K562 (cell line): Measurements from ENCODE around the gene LETM1. TPM values are rescaled to one million over a fixed set of nuclear protein-coding genes. Genes with fewer than 3 reads are reported as not detected.

Experiments used
- ATAC-seq: fragments of 200-7000 bp; cut with Tn5 transposase; 3 replicates; pipeline ENCODE4 v1.9.1; 2020; ENCODE audit warnings: moderate library complexity
- BruUV-seq: library from RNA; stranded (reverse); fragments of 400-500 nt; replicated peaks from 2 replicates; lab custom pipeline; 2021; lab: Mats Ljungman, UMichigan
- CTCF ChIA-PET: fragments of 300-600 bp; formaldehyde crosslinking; extraction: SDS; loops from one replicate; lab custom pipeline; 2021; ENCODE audit warnings: low intra/inter-chr PET ratio; lab: Yijun Ruan, JAX
- POLR2A ChIA-PET: fragments of 300-600, 350-650 bp; sonication (Branson Sonifier 250); formaldehyde crosslinking; extraction: SDS; loops from one replicate; lab custom pipeline; 2021; ENCODE audit warnings: antibody characterized with exemption, inconsistent platforms; lab: Yijun Ruan, JAX
- DNase-seq, 4 experiments: peaks; one replicate each; pipeline versions ENCODE4 v3.0.0 to v3.0.0-alpha.2; 2011 to 2018; ENCODE audit warnings: low spot score in 3 of 4, mixed read lengths in 3 of 4; ENCODE audit errors: extremely low read depth in 1 of 4
- FAIRE-seq: peaks from 2 replicates; lab custom pipeline; 2011; peaks lifted over from hg19 to GRCh38; lab: Jason Lieb, UNC
- H2AFZ ChIP-seq: 2 replicates; pipeline ENCODE4 v1.6.0; 2011; ENCODE audit warnings: low read depth, low read length, control low read depth, inconsistent platforms
- H3K27ac ChIP-seq: fragments of 200-600 bp; 3 replicates; pipeline ENCODE4 v1.8.0; 2011; ENCODE audit warnings: low read depth, mild to moderate bottlenecking, control low read depth, inconsistent platforms, low read length, moderate library complexity, mixed read lengths; ENCODE audit errors: extremely low read depth
- H3K27me3 ChIP-seq, 2 experiments: fragments of 300-600 bp in 1 of 2; 2 replicates in 1 of 2; 3 replicates in 1 of 2; pipeline versions ENCODE4 v1.6.0 to v1.8.0; 2011; ENCODE audit warnings: inconsistent platforms in 2 of 2, low read length in 2 of 2, mild to moderate bottlenecking in 1 of 2, mixed read lengths in 1 of 2, moderate library complexity in 1 of 2; ENCODE audit not compliant: control insufficient read depth in 2 of 2, insufficient read depth in 2 of 2
- H3K36me3 ChIP-seq: fragments of 300-600 bp; 3 replicates; pipeline ENCODE4 v1.8.0; 2011; ENCODE audit warnings: mild to moderate bottlenecking, low read length, inconsistent platforms; ENCODE audit not compliant: control insufficient read depth, insufficient read depth
- H3K4me1 ChIP-seq, 2 experiments: fragments of 200-600 bp in 1 of 2; replicated peaks in 1 of 2; 2 replicates in 1 of 2; 3 replicates in 1 of 2; pipeline versions ENCODE4 v1.5.1 to v1.8.0; 2011; ENCODE audit warnings: inconsistent platforms in 2 of 2, low read length in 2 of 2, mild to moderate bottlenecking in 1 of 2, mixed read lengths in 1 of 2, moderate library complexity in 1 of 2; ENCODE audit not compliant: control insufficient read depth in 2 of 2, insufficient read depth in 2 of 2
- H3K4me2 ChIP-seq: 2 replicates; pipeline ENCODE4 v1.6.1; 2011; ENCODE audit warnings: low read length, control low read depth, inconsistent platforms, mixed read lengths; ENCODE audit not compliant: insufficient read depth
- H3K4me3 ChIP-seq: fragments of 200-600 bp; sonication (generic), shearing (Covaris generic); 2 replicates; pipeline ENCODE4 v1.5.1; 2016; ENCODE audit warnings: control low read depth, inconsistent platforms
- H3K79me2 ChIP-seq: fragments of 200-600 bp; 3 replicates; pipeline ENCODE4 v1.8.0; 2011; ENCODE audit warnings: low read length, inconsistent platforms; ENCODE audit not compliant: control insufficient read depth, insufficient read depth
- H3K9ac ChIP-seq, 2 experiments: 2 replicates each; pipeline versions ENCODE4 v1.6.0 to v1.6.1; 2011; ENCODE audit warnings: low read depth in 2 of 2, low read length in 2 of 2, control low read depth in 1 of 2, inconsistent platforms in 1 of 2, mild to moderate bottlenecking in 1 of 2, mixed read lengths in 1 of 2; ENCODE audit not compliant: insufficient read depth in 1 of 2
- H3K9me1 ChIP-seq: one replicate; pipeline ENCODE4 v1.6.0; 2011; ENCODE audit warnings: inconsistent platforms, mild to moderate bottlenecking, low read length, moderate library complexity; ENCODE audit not compliant: control insufficient read depth, insufficient read depth
- H3K9me3 ChIP-seq: replicated peaks from 2 replicates; pipeline ENCODE4 v1.5.1; 2011; ENCODE audit warnings: low read depth, low read length, inconsistent platforms; ENCODE audit not compliant: control insufficient read depth, insufficient read depth
- H4K20me1 ChIP-seq: replicated peaks from 2 replicates; pipeline ENCODE4 v1.6.1; 2011; ENCODE audit warnings: low read length, inconsistent platforms, mixed read lengths; ENCODE audit not compliant: control insufficient read depth, insufficient read depth
- BACH1 ChIP-seq: fragments of 200-800 bp; sonication (Bioruptor generic); IDR thresholded peaks from 2 replicates; pipeline ENCODE4 v1.6.1; 2016; ENCODE audit warnings: missing genetic modification characterization, missing compliant biosample characterization
- CREM ChIP-seq: IDR thresholded peaks from 2 replicates; pipeline ENCODE4 v1.6.1; 2014; ENCODE audit warnings: antibody characterized with exemption, low read depth
- FOXO4 ChIP-seq: fragments of 450-650 bp; formaldehyde crosslinking; IDR thresholded peaks from 2 replicates; pipeline ENCODE4 v1.4.0; 2020; ENCODE audit warnings: mild to moderate bottlenecking, moderate library complexity
- HDAC1 ChIP-seq, 2 experiments: fragments of 450-650 bp; IDR thresholded peaks; 2 replicates each; pipeline ENCODE4 v1.6.1; 2016 to 2017; ENCODE audit warnings: inconsistent platforms in 1 of 2, mild to moderate bottlenecking in 1 of 2, moderate library complexity in 1 of 2
- HOMEZ ChIP-seq: fragments of 250-450 bp; sonication (Bioruptor Pico); IDR thresholded peaks from 2 replicates; pipeline ENCODE4 v1.4.0; 2020; ENCODE audit warnings: mild to moderate bottlenecking, moderate library complexity
- PKNOX1 ChIP-seq: fragments of 450-650 bp; IDR thresholded peaks from 2 replicates; pipeline ENCODE4 v1.6.1; 2016
- RBM17 ChIP-seq: fragments of 200-400 bp; formaldehyde crosslinking; IDR thresholded peaks from 2 replicates; pipeline ENCODE4 v1.6.1; 2017; ENCODE audit warnings: low read depth, mild to moderate bottlenecking, low read length, borderline replicate concordance
- SFPQ ChIP-seq: fragments of 200-400 bp; formaldehyde crosslinking; IDR thresholded peaks from 2 replicates; pipeline ENCODE4 v1.6.1; 2017; ENCODE audit warnings: mild to moderate bottlenecking, low read depth, low read length, moderate library complexity
- SIN3A ChIP-seq, 2 experiments: fragments of 150-350 bp in 1 of 2; IDR thresholded peaks; 2 replicates each; pipeline ENCODE4 v1.6.1; 2011 to 2016; ENCODE audit warnings: borderline replicate concordance in 2 of 2, low read depth in 2 of 2, low read length in 2 of 2, mild to moderate bottlenecking in 2 of 2, moderate library complexity in 2 of 2; ENCODE audit not compliant: control insufficient read depth in 1 of 2
- SMC3 ChIP-seq: conservative IDR thresholded peaks from 2 replicates; pipeline ENCODE4 v1.6.1; 2011; ENCODE audit warnings: low read depth, low read length, improper control_type of control experiment; ENCODE audit not compliant: insufficient read depth
- SRSF9 ChIP-seq: fragments of 200-400 bp; formaldehyde crosslinking; IDR thresholded peaks from 2 replicates; pipeline ENCODE4 v1.6.1; 2017; ENCODE audit warnings: low read depth, low read length, borderline replicate concordance
- ZBTB5 ChIP-seq: fragments of 450-650 bp; IDR thresholded peaks from 2 replicates; pipeline ENCODE4 v1.6.1; 2017; ENCODE audit warnings: antibody characterized with exemption
- ZNF699 ChIP-seq: fragments of 250-450 bp; sonication (Bioruptor Pico); IDR thresholded peaks from 2 replicates; pipeline ENCODE4 v1.8.0; 2021; ENCODE audit warnings: mild to moderate bottlenecking, moderate library complexity; ENCODE audit not compliant: insufficient replicate concordance
- ZNF707 ChIP-seq: fragments of 250-450 bp; sonication (Bioruptor Pico); conservative IDR thresholded peaks from 2 replicates; pipeline ENCODE4 v1.8.0; 2022; ENCODE audit warnings: inconsistent platforms, mild to moderate bottlenecking, moderate library complexity
- WGBS: fragments of 100-300 bp; shearing (Covaris generic); methylation state at CpG from one replicate; pipeline ENCODE4 v1.1.6; 2016; ENCODE audit warnings: low coverage, mixed read lengths; ENCODE audit not compliant: insufficient coverage; ENCODE audit errors: missing lambda C conversion rate; 5-methylcytosine and 5-hydroxymethylcytosine counted together
- in situ Hi-C: fragments of 300-500 bp; cut with MboI; formaldehyde crosslinking; loops from 4 replicates; pipeline ENCODE4 v1.15.0; 2018; ENCODE audit warnings: inconsistent platforms, mixed read lengths
- intact Hi-C: fragments of 100-400 bp; cut with micrococcal nuclease; formaldehyde crosslinking; loops from 2 replicates; pipeline ENCODE4 v1.14.2; 2022
- polyA plus RNA-seq, 8 experiments: library from polyadenylated mRNA; depleted of rRNA in 4 of 8; stranded (reverse) in 5 of 8; unstranded in 3 of 8; fragments of >200 nt; fragmentation: Nextera tagmentation in 2 of 8; fragmentation: Illumina TruSeq in 1 of 8; extraction: Ambion mirVana in 2 of 8; extraction: Trizol in 1 of 8; gene quantifications; 2 replicates each; pipeline versions ENCODE4 v1.2.1 to v1.2.3, GENCODE V29; 2011 to 2014; ENCODE audit warnings: inconsistent platforms in 1 of 8, missing spikeins in 1 of 8
- total RNA-seq, 7 experiments: library from RNA; depleted of rRNA in 6 of 7; stranded (reverse); fragments of >200 nt in 6 of 7; fragmentation: Illumina TruSeq in 2 of 7; extraction: Trizol in 2 of 7; gene quantifications; 2 replicates each; pipeline versions ENCODE4 v1.2.1 to v1.2.3, GENCODE V29; 2011 to 2021; ENCODE audit warnings: low replicate concordance in 1 of 7

Gene LETM1
- total and polyA plus RNA-seq, 9 of the 15 experiments (the other 6 are each of a cell fraction or from before 2014, with no cell fraction given): 3.9 to 109 (median 35.0) TPM

GRCh38 chr4:1832690-1833089 is 23.3 kb downstream of the LETM1 start:
- ChIA-PET POLR2A (interaction anchor here (0.6 to 1.2 kb wide), 2 partner anchors 13 to 152 kb away, joined by 3 to 4 read pairs; no protein-coding TSS in a partner anchor), CTCF (no interaction called here)
- Histone ChIP-seq H2AFZ (no peak overlapping the region), H3K4me1 (no peaks in the 10 kb centered on the region; a peak in 2 of 5 replicates), H3K79me2 (no peaks in the 10 kb centered on the region; the same call in 2 of the 3 replicates), H3K27me3 (no peaks in the 10 kb centered on the region), H3K4me2 (no peak overlapping the region), H3K27ac (no peak overlapping the region), H3K9ac (no peak overlapping the region; a peak in 1 of 4 replicates), H3K36me3 (peaks cover 80% of the 10 kb centered on the region; the same call in 2 of the 3 replicates), H4K20me1 (peaks cover 10% of the 10 kb centered on the region), H3K9me1 (peaks cover 2% of the 10 kb centered on the region), H3K4me3 (no peak overlapping the region), H3K9me3 (no peaks in the 10 kb centered on the region)
- no peak for ATAC-seq
- in situ Hi-C loops (no loop called here), intact Hi-C loops (no loop called here)
- DNase-seq: no peak
- FAIRE-seq: no peak
- no TSS peak for BruUV-seq
- 93% methylated on average over 11 of the region's 18 CpGs for whole genome bisulfite sequencing
- TF ChIP-seq SMC3 (no peak), BACH1 (no peak), ZNF707 (CRISPR knock-in tag) (no peak), RBM17 (no peak), SFPQ (no peak), ZNF699 (CRISPR knock-in tag) (no peak), SIN3A (IDR thresholded peaks at IDR 0.05; ENCODE audit: borderline replicate concordance in 2 of 2, control insufficient read depth in 1 of 2, low read depth in 2 of 2, low read length in 2 of 2) (no peak), FOXO4 (CRISPR knock-in tag) (no peak), PKNOX1 (no peak), CREM (no peak), HOMEZ (no peak), HDAC1 (IDR thresholded peaks at IDR 0.05) (no peak), ZBTB5 (no peak), SRSF9 (no peak)
